T-cell (primary cell): ENCODE data around the gene CARD8. TPM values are rescaled to one million over a fixed set of nuclear protein-coding genes. Genes with fewer than 3 reads are reported as not detected.
"Not testable (repeated sequence)": the region's sequence is repeated elsewhere in the genome, so short reads cannot be mapped to it uniquely, and the experiment has no call there.

Experiments
- ATAC-seq, 4 experiments: fragments of 200-7000 bp in 3 of 4; fragments of 150-1000 bp in 1 of 4; cut with Tn5 transposase; replicated peaks in 1 of 4; 1 replicate in 3 of 4; 2 replicates in 1 of 4; pipeline ENCODE4 v1.10.0; 2021; ENCODE audit warnings: moderate library complexity in 3 of 4, mild to moderate bottlenecking in 2 of 4, moderate number of reproducible peaks in 1 of 4
- CTCF ChIA-PET, 2 donors: fragments of 300-600 bp; sonication (Branson Sonifier 250); formaldehyde crosslinking; loops; one replicate each; lab custom pipeline; 2022; ENCODE audit warnings: antibody characterized with exemption in 2 of 2; lab: Charles Lee
- POLR2A ChIA-PET, 2 donors: fragments of 300-600 bp; sonication (Branson Sonifier 250); formaldehyde crosslinking; loops; one replicate each; lab custom pipeline; 2022; ENCODE audit warnings: antibody characterized with exemption in 2 of 2; lab: Charles Lee
- DNase-seq, 35 experiments: peaks; one replicate each; pipeline versions ENCODE4 v3.0.0 to v3.0.0-alpha.2; 2013 to 2023
- H3K27ac ChIP-seq: one replicate; pipeline ENCODE4 v1.5.1; 2013; ENCODE audit warnings: low read length
- H3K27me3 ChIP-seq, 2 experiments: replicated peaks in 1 of 2; 1 replicate in 1 of 2; 2 replicates in 1 of 2; pipeline versions ENCODE4 v1.6.1 to v1.7.0; 2013; ENCODE audit warnings: low read length in 1 of 2, mixed read lengths in 1 of 2; ENCODE audit not compliant: control insufficient read depth in 2 of 2, insufficient read depth in 2 of 2; ENCODE audit errors: extremely low read depth in 1 of 2
- H3K36me3 ChIP-seq, 2 donors: 1 replicate in 1 of 2; 2 replicates in 1 of 2; pipeline versions ENCODE4 v1.6.1 to v1.7.0; 2013; ENCODE audit warnings: low read length in 1 of 2; ENCODE audit not compliant: control insufficient read depth in 2 of 2, insufficient read depth in 1 of 2; ENCODE audit errors: extremely low read depth in 1 of 2
- H3K4me1 ChIP-seq, 2 experiments: 1 replicate in 1 of 2; 2 replicates in 1 of 2; pipeline versions ENCODE4 v1.6.1 to v1.7.0; 2013; ENCODE audit warnings: low read length in 2 of 2, mixed read lengths in 1 of 2; ENCODE audit not compliant: insufficient read depth in 2 of 2, control insufficient read depth in 1 of 2; ENCODE audit errors: extremely low read depth in 1 of 2
- H3K4me3 ChIP-seq, 2 donors: 1 replicate in 1 of 2; 2 replicates in 1 of 2; pipeline versions ENCODE4 v1.5.1 to v1.7.0; 2013; ENCODE audit warnings: mild to moderate bottlenecking in 2 of 2, low read length in 1 of 2, moderate library complexity in 1 of 2; ENCODE audit not compliant: control insufficient read depth in 1 of 2; ENCODE audit errors: extremely low read depth in 1 of 2
- H3K9me3 ChIP-seq: 2 replicates; pipeline ENCODE4 v1.7.0; 2013
- H3K27ac Mint-ChIP-seq, 2 donors: one replicate each; pipeline ENCODE4 v1.8.0; 2020 to 2021; ENCODE audit warnings: mild to moderate bottlenecking in 2 of 2, mixed read lengths in 2 of 2
- H3K27me3 Mint-ChIP-seq, 2 donors: one replicate each; pipeline ENCODE4 v1.8.0; 2021 to 2022; ENCODE audit warnings: mixed read lengths in 2 of 2
- H3K36me3 Mint-ChIP-seq: one replicate; pipeline ENCODE4 v1.8.0; 2021; ENCODE audit warnings: mixed read lengths
- H3K4me1 Mint-ChIP-seq, 3 donors: one replicate each; pipeline ENCODE4 v1.8.0; 2020 to 2022; ENCODE audit warnings: mixed read lengths in 3 of 3, mild to moderate bottlenecking in 1 of 3
- H3K4me3 Mint-ChIP-seq, 3 donors: one replicate each; pipeline ENCODE4 v1.8.0; 2020 to 2022; ENCODE audit warnings: mild to moderate bottlenecking in 3 of 3, mixed read lengths in 3 of 3, moderate library complexity in 3 of 3
- H3K9me3 Mint-ChIP-seq, 3 donors: one replicate each; pipeline ENCODE4 v1.8.0; 2020 to 2022; ENCODE audit warnings: mixed read lengths in 3 of 3
- WGBS: methylation state at CpG from one replicate; pipeline ENCODE4 v1.1.5; 2013; ENCODE audit warnings: missing lambda C conversion rate; ENCODE audit not compliant: insufficient coverage; 5-methylcytosine and 5-hydroxymethylcytosine counted together
- total RNA-seq, 35 experiments: library from RNA in 6 of 35; stranded (reverse) in 6 of 35; fragments of 120-200 nt in 1 of 35; gene quantifications; one replicate each; pipeline versions ENCODE4 v1.2.1 to v1.2.4 and lab custom pipeline; 2013 to 2026

Gene CARD8
- total RNA-seq, 5 donors from 2014 or later (not counting 1 experiment from before 2014, with no cell fraction given), result 146 to 224 (median 191) TPM

GRCh38 chr19:48239120-48239519, 16.6 kb downstream of the CARD8 start:
- no peak overlapping the region for H3K4me3 ChIP-seq
- H3K27ac Mint-ChIP-seq, result no peak overlapping the region
- peaks cover 0 to 4% of the 10 kb centered on the region in 2 experiments for H3K4me1 ChIP-seq
- DNase-seq (no peak), ATAC-seq (no peak)
- H3K4me1 Mint-ChIP-seq, result peaks cover 17 to 30% (median 29%) of the 10 kb centered on the region in 3 donors
- 81% methylated on average over 4 of the region's 6 CpGs for WGBS
- H3K27ac ChIP-seq, result no peak overlapping the region
- ChIA-PET CTCF (interaction anchor here in 1 of 2 donors (0.7 to 0.9 kb wide), 3 partner anchors 27 to 95 kb away, joined by 3 to 4 read pairs (median 4); no protein-coding TSS in a partner anchor), POLR2A (interaction anchor here in 1 of 2 donors (0.6 kb wide), 1 partner anchor 34 kb away, joined by 5 read pairs; no protein-coding TSS in a partner anchor)
- H3K4me3 Mint-ChIP-seq, result no peak overlapping the region
- no peaks in the 10 kb centered on the region for H3K27me3 Mint-ChIP-seq
- no peaks in the 10 kb centered on the region for H3K27me3 ChIP-seq
- H3K9me3 ChIP-seq, result no peaks in the 10 kb centered on the region
- no peaks in the 10 kb centered on the region for H3K9me3 Mint-ChIP-seq
- peaks cover 51% of the 10 kb centered on the region for H3K36me3 Mint-ChIP-seq
- peaks cover 13 to 53% of the 10 kb centered on the region in 2 donors for H3K36me3 ChIP-seq

DNA sequence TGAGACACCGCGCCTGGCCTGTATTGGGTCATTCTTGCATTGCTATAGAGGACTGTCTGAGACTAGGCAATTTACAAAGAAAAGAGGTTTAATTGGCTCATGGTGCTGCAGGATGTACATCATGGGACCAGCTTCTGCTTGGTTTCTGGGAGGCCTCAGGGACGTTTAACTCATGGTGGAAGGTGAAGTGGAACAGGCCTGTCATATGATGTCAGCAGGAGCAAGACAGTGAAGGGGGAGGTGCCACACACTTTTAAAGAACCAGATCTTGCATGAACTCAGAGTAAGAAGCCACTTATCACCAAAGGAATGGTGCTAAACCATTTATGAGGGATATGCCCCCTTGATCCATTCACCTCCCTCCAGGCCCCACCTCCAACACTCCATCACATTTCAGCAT, 18.7 kb downstream of the CARD8 start:
- 74% methylated on average over 3 of the region's 3 CpGs for WGBS
- ChIA-PET CTCF (no interaction called here), POLR2A (no interaction called here)
- Histone ChIP-seq H3K36me3 (peaks cover 13 to 69% of the 10 kb centered on the region in 2 donors), H3K27ac (no peak overlapping the region), H3K4me1 (no peaks in the 10 kb centered on the region), H3K9me3 (no peaks in the 10 kb centered on the region), H3K4me3 (no peak overlapping the region), H3K27me3 (no peaks in the 10 kb centered on the region)
- DNase-seq (no peak), ATAC-seq (no peak)
- no peaks in the 10 kb centered on the region for H3K9me3 Mint-ChIP-seq
- H3K4me3 Mint-ChIP-seq, result no peak overlapping the region
- H3K4me1 Mint-ChIP-seq, result peaks cover 14 to 27% (median 23%) of the 10 kb centered on the region in 3 donors
- peaks cover 63% of the 10 kb centered on the region for H3K36me3 Mint-ChIP-seq
- H3K27me3 Mint-ChIP-seq, result no peaks in the 10 kb centered on the region
- H3K27ac Mint-ChIP-seq, result peak overlapping the region in 1 of 2 donors; percentile 11

DNA sequence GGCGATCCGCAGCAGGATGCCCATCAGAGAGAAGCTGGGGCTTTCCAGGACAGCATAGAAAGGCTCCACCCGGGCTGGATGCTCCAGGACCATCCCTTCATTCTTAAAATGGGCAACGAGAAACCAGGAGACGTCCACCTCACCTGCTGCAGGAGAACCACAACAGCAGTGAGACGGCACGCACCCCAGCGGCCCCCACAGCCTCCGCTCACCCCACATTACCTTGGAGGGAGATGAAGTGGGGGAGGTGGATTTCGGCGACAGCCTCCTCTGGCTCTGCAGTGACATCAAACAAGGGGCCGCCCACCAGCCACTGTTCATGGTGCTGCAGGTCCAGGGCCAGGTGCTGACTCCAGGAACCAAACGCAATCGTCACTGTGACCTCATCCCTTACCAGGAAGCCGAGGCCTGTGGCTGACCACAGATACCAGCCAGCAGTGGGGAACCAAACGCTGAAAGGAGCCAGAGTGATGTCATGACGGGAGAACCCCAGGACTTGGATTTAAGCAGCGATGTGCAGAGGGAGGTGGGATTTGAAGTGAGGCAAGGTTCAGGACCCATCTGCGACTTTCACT, 25.1 kb downstream of the CARD8 start:
- Mint-ChIP-seq H3K4me1 (peaks cover 4 to 24% (median 7%) of the 10 kb centered on the region in 3 donors), H3K36me3 (peaks cover 65% of the 10 kb centered on the region), H3K9me3 (no peaks in the 10 kb centered on the region), H3K27ac (no peak overlapping the region), H3K4me3 (no peak overlapping the region), H3K27me3 (no peaks in the 10 kb centered on the region)
- ChIA-PET POLR2A (no interaction called here), CTCF (no interaction called here)
- Histone ChIP-seq H3K9me3 (no peaks in the 10 kb centered on the region), H3K27ac (no peak overlapping the region), H3K4me3 (no peak overlapping the region), H3K36me3 (peaks cover 10 to 87% of the 10 kb centered on the region in 2 donors), H3K4me1 (peaks cover 0 to 4% of the 10 kb centered on the region in 2 experiments), H3K27me3 (no peaks in the 10 kb centered on the region)
- WGBS, result 71% methylated on average over 6 of the region's 19 CpGs
- ATAC-seq (peak in 1 of 4 experiments; percentile 19), DNase-seq (peak in 9 of 35 experiments; percentile 1 to 26 (median 8))

- Mint-ChIP-seq H3K4me1 (peaks cover 0 to under 1% (median under 1%) of the 10 kb centered on the region in 3 donors), H3K27me3 (no peaks in the 10 kb centered on the region), H3K9me3 (no peaks in the 10 kb centered on the region), H3K36me3 (peaks cover 33% of the 10 kb centered on the region), H3K4me3 (no peak overlapping the region), H3K27ac (no peak overlapping the region)
- ChIA-PET POLR2A (no interaction called here), CTCF (interaction anchor here in 1 of 2 donors (1.0 kb wide), 1 partner anchor 18 kb away, joined by 3 read pairs; no protein-coding TSS in a partner anchor)
- ATAC-seq, result no peak
- no peak for DNase-seq
- Histone ChIP-seq H3K27ac (no peak overlapping the region), H3K4me3 (no peak overlapping the region), H3K9me3 (no peaks in the 10 kb centered on the region), H3K4me1 (no peaks in the 10 kb centered on the region), H3K36me3 (peaks cover 0 to 48% of the 10 kb centered on the region in 2 donors), H3K27me3 (no peaks in the 10 kb centered on the region)
- WGBS, result 100% methylated on average over 1 of the region's 5 CpGs
Measured at GRCh38 chr19:48221628-48222027, 34.1 kb downstream of the CARD8 start.

GRCh38 chr19:48220784-48221183, 34.9 kb downstream of the CARD8 start:
- H3K27ac Mint-ChIP-seq, ATAC-seq, POLR2A ChIA-PET, H3K4me1 ChIP-seq, H3K4me3 ChIP-seq, H3K9me3 ChIP-seq, H3K4me1 Mint-ChIP-seq, H3K4me3 Mint-ChIP-seq, DNase-seq, H3K27me3 Mint-ChIP-seq, H3K27me3 ChIP-seq, H3K9me3 Mint-ChIP-seq, H3K27ac ChIP-seq: not testable (repeated sequence)
- peaks cover 0 to 53% of the 10 kb centered on the region in 2 donors for H3K36me3 ChIP-seq
- peaks cover 36% of the 10 kb centered on the region for H3K36me3 Mint-ChIP-seq
- CTCF ChIA-PET, result interaction anchor here in 1 of 2 donors (1.0 kb wide), 1 partner anchor 17 kb away, joined by 3 read pairs; no protein-coding TSS in a partner anchor
- WGBS, result no CpG with 5 or more reads among the region's 3 CpGs

DNA sequence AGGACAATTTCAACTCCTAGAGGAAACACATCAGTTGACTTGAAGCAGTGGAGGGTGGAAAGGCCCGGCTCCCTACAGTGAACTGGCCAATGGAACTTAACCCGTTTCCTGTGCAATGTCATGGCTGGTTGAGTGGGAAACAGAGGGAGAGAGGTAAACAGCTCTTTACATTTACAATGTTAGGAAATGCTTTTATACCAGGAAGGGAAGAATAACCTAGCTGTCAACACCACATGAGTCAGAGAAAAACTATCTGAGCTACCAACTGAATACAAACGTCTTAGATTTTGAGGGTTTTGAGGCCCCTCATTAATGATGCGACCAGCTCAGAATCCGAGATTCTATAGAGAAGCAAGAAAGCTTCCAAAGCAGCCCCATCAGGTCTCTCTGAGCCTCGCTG, 36.7 kb downstream of the CARD8 start:
- Histone ChIP-seq H3K9me3 (no peaks in the 10 kb centered on the region), H3K4me3 (no peak overlapping the region), H3K36me3 (peaks cover 7 to 59% of the 10 kb centered on the region in 2 donors), H3K27ac (no peak overlapping the region), H3K4me1 (peaks cover 0 to 3% of the 10 kb centered on the region in 2 experiments), H3K27me3 (no peaks in the 10 kb centered on the region)
- CTCF ChIA-PET, result interaction anchor here (0.7 kb wide), 2 partner anchors 15 to 135 kb away, joined by 3 to 5 read pairs; no protein-coding TSS in a partner anchor
- no peaks in the 10 kb centered on the region for H3K27me3 Mint-ChIP-seq
- whole genome bisulfite sequencing, result 95% methylated on average over 3 of the region's 6 CpGs
- peaks cover 39% of the 10 kb centered on the region for H3K36me3 Mint-ChIP-seq
- H3K4me3 Mint-ChIP-seq, result no peak overlapping the region
- no peaks in the 10 kb centered on the region for H3K9me3 Mint-ChIP-seq
- ATAC-seq (no peak), DNase-seq (no peak)
- POLR2A ChIA-PET, result interaction anchor here (0.6 kb wide), 3 partner anchors 9 to 16 kb away, joined by 3 read pairs; no protein-coding TSS in a partner anchor
- H3K27ac Mint-ChIP-seq, result peak overlapping the region in 1 of 2 donors; percentile 52
- peaks cover 6 to 15% (median 7%) of the 10 kb centered on the region in 3 donors for H3K4me1 Mint-ChIP-seq
